ENCODE data around the gene AP1S1. TPM values are rescaled to one million over a fixed set of nuclear protein-coding genes. Genes with fewer than 3 reads are reported as not detected.

The AP1S1 gene
- total and polyA plus RNA-seq, 4 donors: 42.7 to 74.7 (median 60.9) TPM

- ATAC-seq (ENCODE audit: insufficient read depth, low FRiP score) (no peak), DNase-seq (no peak)
- peaks cover 8 to 59% (median 12%) of the 10 kb centered on the region in 4 donors for H3K36me3 ChIP-seq (ENCODE audit: control insufficient read depth in 4 of 4, insufficient read depth in 4 of 4, low read length in 4 of 4)
These were observed 54.5 kb downstream of the AP1S1 start for GRCh38 chr7:101208794-101209193.

GRCh38 chr7:101210143-101210542, 55.9 kb downstream of the AP1S1 start:
- no peaks in the 10 kb centered on the region for H3K4me1 ChIP-seq (ENCODE audit: control insufficient read depth in 5 of 5, insufficient read depth in 5 of 5, low read length in 5 of 5)
- H3K27me3 ChIP-seq (ENCODE audit: control insufficient read depth in 3 of 3, insufficient read depth in 3 of 3, low read length in 2 of 3): no peaks in the 10 kb centered on the region
- no peak overlapping the region for H3K4me3 ChIP-seq
- DNase-seq (no peak), ATAC-seq (ENCODE audit: insufficient read depth, low FRiP score) (no peak)
- H3K9me3 ChIP-seq (ENCODE audit: control insufficient read depth in 4 of 4, insufficient read depth in 3 of 4, low read length in 3 of 4): no peaks in the 10 kb centered on the region
- WGBS, 2 donors: 95 to 97% methylated on average over 19 of the region's 19 CpGs
- peaks cover 10 to 63% (median 12%) of the 10 kb centered on the region in 4 donors for H3K36me3 ChIP-seq (ENCODE audit: control insufficient read depth in 4 of 4, insufficient read depth in 4 of 4, low read length in 4 of 4)
- no peak for TF ChIP-seq CTCF (IDR thresholded peaks at IDR 0.05; ENCODE audit: control extremely low read depth, extremely low read depth)
- no peak overlapping the region for H3K27ac ChIP-seq (ENCODE audit: low read depth in 1 of 2, low read length in 1 of 2)
- no peak overlapping the region for H3K9ac ChIP-seq (ENCODE audit: insufficient read depth in 1 of 2, low read length in 2 of 2)

More at GRCh38 chr7:101208794-101209193, 54.5 kb downstream of the AP1S1 start:
- peaks cover 0 to under 1% (median 0%) of the 10 kb centered on the region in 3 donors for H3K27me3 ChIP-seq (ENCODE audit: control insufficient read depth in 3 of 3, insufficient read depth in 3 of 3, low read length in 2 of 3)
- no peak overlapping the region for H3K4me3 ChIP-seq
- no peaks in the 10 kb centered on the region for H3K4me1 ChIP-seq (ENCODE audit: control insufficient read depth in 5 of 5, insufficient read depth in 5 of 5, low read length in 5 of 5)
- no peak overlapping the region for H3K27ac ChIP-seq (ENCODE audit: low read depth in 1 of 2, low read length in 1 of 2)
- H3K9ac ChIP-seq (ENCODE audit: insufficient read depth in 1 of 2, low read length in 2 of 2): no peak overlapping the region
- no peaks in the 10 kb centered on the region for H3K9me3 ChIP-seq (ENCODE audit: control insufficient read depth in 4 of 4, insufficient read depth in 3 of 4, low read length in 3 of 4)
- 90 to 94% methylated on average over 14 of the region's 14 CpGs for WGBS, 2 donors
- no peak for TF ChIP-seq CTCF (IDR thresholded peaks at IDR 0.05; ENCODE audit: control extremely low read depth, extremely low read depth)

Small RNAs within 50 kb of the gene (small RNA-seq; reads per million reads assigned to genes)
- gene MIR4653 (ENCODE audit: low replicate concordance): not detected

Other genes with a start within 250 kb of the AP1S1 start
- gene MUC3A, start 204.9 kb upstream of the AP1S1 start, total RNA-seq: 1 to 10 TPM; 1.6 to 5.5 TPM
- 1 to 10 TPM in 1 of 2 donors, under 1 TPM in 1; 0.53 to 1.5 TPM for gene MUC3A, start 204.9 kb upstream of the AP1S1 start, polyA plus RNA-seq
- gene MUC12, start 184.9 kb upstream of the AP1S1 start, total RNA-seq: 1 to 10 TPM; 2.0 to 5.5 TPM
- gene MUC12, start 184.9 kb upstream of the AP1S1 start, polyA plus RNA-seq: 1 to 10 TPM; 1.4 to 3.7 TPM
- gene MUC17, start 134.4 kb upstream of the AP1S1 start, total RNA-seq: not detected
- not detected for gene MUC17, start 134.4 kb upstream of the AP1S1 start, polyA plus RNA-seq
- gene TRIM56, start 69.0 kb upstream of the AP1S1 start, total RNA-seq: 10 to 100 TPM; 32.6 to 56.6 TPM
- 10 to 100 TPM; 14.4 to 15.7 TPM for gene TRIM56, start 69.0 kb upstream of the AP1S1 start, polyA plus RNA-seq
- 10 to 100 TPM; 18.6 to 55.4 TPM for gene SERPINE1, start 27.4 kb upstream of the AP1S1 start, total RNA-seq
- gene SERPINE1, start 27.4 kb upstream of the AP1S1 start, polyA plus RNA-seq: 100 to 1,000 TPM in 1 of 2 donors, 10 to 100 TPM in 1; 12.4 to 436 TPM
- gene VGF, start 11.1 kb downstream of the AP1S1 start, total RNA-seq: 1 to 10 TPM in 1 of 2 donors, under 1 TPM in 1; 0.55 to 1.4 TPM
- under 1 TPM; 0.08 to 0.29 TPM for gene VGF, start 11.1 kb downstream of the AP1S1 start, polyA plus RNA-seq
- gene NAT16, start 25.8 kb downstream of the AP1S1 start, total RNA-seq: not detected
- gene NAT16, start 25.8 kb downstream of the AP1S1 start, polyA plus RNA-seq: under 1 TPM in 1 of 2 donors, not detected in 1; 0.01 TPM
- gene MOGAT3, start 46.6 kb downstream of the AP1S1 start, total RNA-seq: not detected
- not detected for gene MOGAT3, start 46.6 kb downstream of the AP1S1 start, polyA plus RNA-seq
- gene PLOD3, start 63.1 kb downstream of the AP1S1 start, total RNA-seq: 100 to 1,000 TPM in 1 of 2 donors, 10 to 100 TPM in 1; 38.9 to 104 TPM
- gene PLOD3, start 63.1 kb downstream of the AP1S1 start, polyA plus RNA-seq: 10 to 100 TPM; 51.2 to 65.2 TPM
- gene ZNHIT1, start 63.7 kb downstream of the AP1S1 start, total RNA-seq: 10 to 100 TPM; 49.2 to 72.3 TPM
- 100 to 1,000 TPM in 1 of 2 donors, 10 to 100 TPM in 1; 69.4 to 167 TPM for gene ZNHIT1, start 63.7 kb downstream of the AP1S1 start, polyA plus RNA-seq
- 1 to 10 TPM; 5.2 to 7.3 TPM for gene CLDN15, start 83.3 kb downstream of the AP1S1 start, total RNA-seq
- gene CLDN15, start 83.3 kb downstream of the AP1S1 start, polyA plus RNA-seq: 1 to 10 TPM; 5.9 to 8.0 TPM
- gene FIS1, start 90.6 kb downstream of the AP1S1 start, total RNA-seq: 100 to 1,000 TPM; 109 to 169 TPM
- 100 to 1,000 TPM; 150 to 235 TPM for gene FIS1, start 90.6 kb downstream of the AP1S1 start, polyA plus RNA-seq
- 10 to 100 TPM; 37.8 to 44.7 TPM for gene IFT22, start 167.3 kb downstream of the AP1S1 start, total RNA-seq
- gene IFT22, start 167.3 kb downstream of the AP1S1 start, polyA plus RNA-seq: 10 to 100 TPM; 23.6 to 30.1 TPM
- 1 to 10 TPM in 1 of 2 donors, under 1 TPM in 1; 0.25 to 4.7 TPM for gene COL26A1, start 208.4 kb downstream of the AP1S1 start, total RNA-seq
- under 1 TPM; 0.05 to 0.31 TPM for gene COL26A1, start 208.4 kb downstream of the AP1S1 start, polyA plus RNA-seq

All from lung (tissue), 13 donors.